GM19238 (cell line): Measurements from ENCODE around the gene JHY.
"Not testable (repeated sequence)": the region's sequence is repeated elsewhere in the genome, so short reads cannot be mapped to it uniquely, and the experiment has no call there.

Experiments used
- DNase-seq: peaks from one replicate; pipeline ENCODE4 v3.0.0; 2011; ENCODE audit warnings: low spot score; ENCODE audit not compliant: insufficient read length

Gene JHY

GRCh38 chr11:122882189-122882856 lies at the start of gene JHY:
JHY (plus strand) TSS chr11:122882759; CDS start chr11:122885850, 3,091 bp downstream.
- no peak for DNase-seq

GRCh38 chr11:122833846-122834464 lies 48.6 kb upstream of the JHY start:
- no peak for DNase-seq

GRCh38 chr11:122836916-122837315 lies 45.6 kb upstream of the JHY start:
- DNase-seq, result no peak

GRCh38 chr11:122837528-122838346 lies 44.8 kb upstream of the JHY start:
- no peak for DNase-seq

DNA sequence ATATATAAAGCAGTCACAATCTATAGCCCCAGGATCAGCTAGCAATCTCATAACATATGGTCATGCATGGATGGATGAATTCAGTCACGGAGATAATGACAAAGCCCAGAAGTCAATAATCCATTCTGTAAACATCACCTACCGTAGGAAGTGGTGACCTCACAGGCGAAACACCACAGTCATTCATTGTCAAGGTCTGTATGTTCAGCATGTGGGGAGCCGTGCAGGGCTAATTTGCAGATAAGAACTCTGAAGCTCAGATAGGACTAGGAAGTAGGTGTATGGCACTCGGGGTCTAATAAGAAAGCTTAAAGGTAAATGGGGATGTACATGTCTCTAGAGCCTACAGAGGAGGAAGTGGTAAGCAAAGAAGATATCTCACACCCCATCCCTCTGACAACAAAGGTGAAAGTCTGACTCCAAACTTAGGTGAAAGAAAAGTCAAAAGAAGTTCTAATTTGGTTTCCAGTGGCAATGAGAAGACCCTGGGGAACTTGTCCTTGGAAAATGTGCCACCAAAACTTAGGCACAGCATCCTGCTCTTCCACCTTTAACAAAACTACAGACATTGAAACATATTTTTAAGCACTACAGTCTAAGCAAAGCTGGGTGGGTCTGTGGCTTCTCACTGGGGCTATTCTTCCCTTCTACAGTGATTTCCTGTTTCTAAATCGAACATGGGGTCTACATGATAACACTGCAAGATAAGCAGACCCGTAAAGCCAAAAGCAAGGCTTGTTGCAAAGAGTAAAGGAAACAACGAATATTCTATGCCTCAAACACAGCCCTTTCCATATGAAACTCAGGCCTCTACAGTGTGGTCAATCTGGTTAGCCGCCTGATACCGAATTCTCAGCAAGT lies 39.0 kb upstream of the JHY start:
- DNase-seq, result no peak

DNA sequence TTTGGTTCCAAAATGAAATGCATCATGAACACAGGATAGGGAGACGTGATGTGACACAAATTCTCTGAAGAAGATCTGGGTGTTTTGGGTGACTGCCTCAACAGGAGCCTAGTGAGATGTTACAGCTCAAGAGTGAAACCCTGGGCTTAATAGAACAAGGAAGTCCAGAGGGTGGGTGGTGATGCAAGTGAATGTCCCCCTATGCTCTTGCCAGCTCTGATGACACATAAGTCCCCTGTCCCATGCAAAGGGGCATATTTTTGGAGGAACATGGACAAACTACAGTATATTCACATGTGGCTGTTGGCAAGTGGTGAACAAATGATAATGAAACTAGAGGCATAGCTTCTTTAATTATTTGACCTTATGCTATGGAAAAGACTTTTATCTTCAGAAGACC lies 35.1 kb upstream of the JHY start:
- DNase-seq, result no peak

DNA sequence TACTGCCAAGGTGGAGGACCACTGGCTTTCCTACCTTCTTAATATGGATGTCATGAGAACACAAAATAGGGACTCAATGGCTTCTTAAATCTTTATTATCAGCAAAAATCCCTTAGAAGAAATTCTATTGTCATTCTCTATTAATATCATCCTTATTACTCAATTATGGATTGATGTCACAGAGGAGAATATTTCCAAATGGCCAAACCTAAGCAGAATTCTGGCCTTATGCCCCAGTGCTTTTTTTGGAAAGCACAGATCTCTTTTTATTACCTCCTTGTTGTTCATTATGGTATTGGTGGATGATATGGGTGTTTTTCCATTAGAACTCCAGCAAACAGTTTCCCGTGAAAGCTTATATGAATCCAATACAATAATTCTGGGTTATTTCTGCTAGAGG lies 34.4 kb upstream of the JHY start:
- DNase-seq, result no peak

- DNase-seq, result no peak
Measured at GRCh38 chr11:122850076-122850631, 32.4 kb upstream of the JHY start.

DNA sequence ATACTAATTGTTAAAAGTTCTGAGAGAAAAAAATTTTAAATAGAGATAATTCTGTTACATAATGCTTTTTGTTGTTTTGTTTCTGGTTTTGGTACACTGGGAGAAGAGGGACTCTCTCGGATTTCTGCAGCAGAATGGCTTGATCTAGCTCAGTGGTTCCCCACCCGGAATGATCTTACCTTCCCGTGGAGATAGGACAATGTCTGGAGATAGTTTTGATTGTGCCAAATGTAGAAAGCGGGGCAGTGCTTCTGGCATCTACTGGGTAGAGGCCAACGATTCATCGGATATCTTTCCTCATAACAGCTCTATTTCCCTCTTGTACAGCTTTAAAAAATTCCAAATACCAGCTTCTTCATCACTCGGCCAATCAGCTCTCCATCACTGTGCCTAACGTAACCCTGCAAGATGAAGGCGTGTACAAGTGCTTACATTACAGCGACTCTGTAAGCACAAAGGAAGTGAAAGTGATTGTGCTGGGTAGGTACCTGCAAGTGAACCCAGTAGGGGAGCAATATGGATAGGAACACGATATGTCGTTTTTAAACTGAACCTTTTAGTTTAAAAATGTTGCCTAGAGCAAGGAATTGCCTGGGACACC lies 31.1 kb upstream of the JHY start:
- DNase-seq, result no peak

DNA sequence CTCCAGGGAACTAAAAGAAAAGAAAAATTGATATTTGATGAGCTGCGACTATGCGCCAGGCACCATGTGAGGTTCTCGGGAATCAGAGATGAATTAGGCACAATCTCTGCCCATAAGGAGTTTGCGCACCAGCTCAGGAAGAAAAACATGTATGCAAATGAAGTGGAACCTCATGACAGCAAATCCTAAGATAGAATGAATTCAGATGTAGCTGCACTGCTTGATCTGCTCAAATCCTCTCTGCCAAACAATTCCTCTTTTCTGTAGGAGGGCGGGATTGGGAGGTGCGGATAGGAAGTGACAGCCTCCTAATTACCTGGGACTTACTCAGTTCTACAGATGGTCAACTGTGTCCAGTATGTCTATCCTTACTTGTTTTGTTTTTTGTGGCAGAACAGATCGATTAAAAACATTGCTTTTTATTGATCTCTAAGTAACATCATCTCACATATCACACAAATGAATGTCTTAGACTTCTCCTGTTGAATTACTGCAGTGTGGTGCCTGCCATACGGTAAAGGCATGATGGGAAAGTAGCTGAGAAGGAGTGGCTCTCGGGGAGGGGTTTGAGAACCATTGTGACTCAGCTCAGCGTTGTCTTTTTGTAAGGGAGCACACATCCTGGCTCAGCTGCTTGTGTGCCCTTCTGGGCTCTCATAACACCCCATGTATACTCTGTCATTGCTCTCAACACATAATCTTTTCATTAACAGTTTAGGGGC lies 30.3 kb upstream of the JHY start:
- no peak for DNase-seq

DNA sequence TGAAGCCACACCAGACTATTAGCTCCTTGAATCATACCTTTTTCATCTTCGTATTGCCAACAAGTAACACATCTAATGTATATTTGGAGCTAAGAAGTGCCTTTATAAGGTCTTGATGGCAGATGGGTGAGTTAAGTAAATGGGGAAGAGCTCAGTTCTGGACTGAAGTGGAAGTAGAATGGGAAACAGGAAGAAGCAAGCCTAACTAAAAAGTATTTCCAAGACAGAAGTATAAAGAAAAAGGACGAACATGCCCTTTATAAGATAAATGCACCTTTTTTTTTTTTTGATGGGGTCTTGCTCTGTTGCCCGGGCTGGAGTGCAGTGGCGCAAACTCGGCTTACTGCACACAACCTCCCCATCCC lies 29.8 kb upstream of the JHY start:
- DNase-seq, result no peak

DNA sequence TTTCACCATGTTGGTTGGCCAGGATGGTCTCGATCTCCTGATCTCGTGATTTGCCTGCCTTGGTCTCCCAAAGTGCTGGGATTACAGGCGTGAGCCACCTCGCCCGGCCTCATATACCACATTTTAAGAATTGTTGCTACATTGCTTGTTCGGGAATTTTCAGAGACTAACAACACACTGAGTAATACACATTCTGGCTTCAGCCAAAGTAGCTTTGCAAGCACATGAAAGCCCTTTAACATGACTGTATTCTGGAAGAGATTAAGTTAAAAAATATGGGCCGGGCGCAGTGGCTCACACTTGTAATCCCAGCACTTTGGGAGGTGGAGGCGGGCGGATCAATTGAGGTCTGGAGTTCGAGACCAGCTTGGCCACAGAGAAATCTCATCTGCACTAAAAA lies 29.3 kb upstream of the JHY start:
- no peak for DNase-seq

DNA sequence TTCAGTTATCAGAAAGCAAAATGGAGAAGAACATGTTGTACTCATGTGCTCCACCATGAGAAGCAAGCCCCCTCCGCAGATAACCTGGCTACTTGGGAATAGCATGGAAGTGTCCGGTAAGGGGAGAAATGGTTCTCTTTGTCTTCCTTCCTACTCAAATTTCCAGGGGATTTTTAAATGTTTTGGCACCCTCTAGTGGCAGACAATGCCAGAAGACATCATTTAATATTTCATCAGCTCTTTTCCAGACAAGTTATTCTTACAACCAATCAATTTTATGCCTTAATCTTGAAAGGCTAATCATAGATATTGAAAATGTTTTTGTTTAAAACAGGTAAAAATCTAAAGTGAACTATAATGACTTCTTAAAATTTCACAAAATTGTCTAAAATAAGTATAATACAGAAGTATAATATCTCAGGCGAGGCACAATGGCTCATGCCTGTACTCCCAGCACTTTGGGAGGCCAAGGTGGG lies 28.6 kb upstream of the JHY start:
- no peak for DNase-seq

- no peak for DNase-seq
Measured at GRCh38 chr11:122861631-122862030, 20.9 kb upstream of the JHY start.

- DNase-seq, result no peak
Measured at GRCh38 chr11:122862091-122862490, 20.5 kb upstream of the JHY start.

- DNase-seq, result not testable (repeated sequence)
Measured at GRCh38 chr11:122863154-122863553, 19.4 kb upstream of the JHY start.

GRCh38 chr11:122863704-122864326 lies 18.7 kb upstream of the JHY start:
- DNase-seq, result no peak

DNA sequence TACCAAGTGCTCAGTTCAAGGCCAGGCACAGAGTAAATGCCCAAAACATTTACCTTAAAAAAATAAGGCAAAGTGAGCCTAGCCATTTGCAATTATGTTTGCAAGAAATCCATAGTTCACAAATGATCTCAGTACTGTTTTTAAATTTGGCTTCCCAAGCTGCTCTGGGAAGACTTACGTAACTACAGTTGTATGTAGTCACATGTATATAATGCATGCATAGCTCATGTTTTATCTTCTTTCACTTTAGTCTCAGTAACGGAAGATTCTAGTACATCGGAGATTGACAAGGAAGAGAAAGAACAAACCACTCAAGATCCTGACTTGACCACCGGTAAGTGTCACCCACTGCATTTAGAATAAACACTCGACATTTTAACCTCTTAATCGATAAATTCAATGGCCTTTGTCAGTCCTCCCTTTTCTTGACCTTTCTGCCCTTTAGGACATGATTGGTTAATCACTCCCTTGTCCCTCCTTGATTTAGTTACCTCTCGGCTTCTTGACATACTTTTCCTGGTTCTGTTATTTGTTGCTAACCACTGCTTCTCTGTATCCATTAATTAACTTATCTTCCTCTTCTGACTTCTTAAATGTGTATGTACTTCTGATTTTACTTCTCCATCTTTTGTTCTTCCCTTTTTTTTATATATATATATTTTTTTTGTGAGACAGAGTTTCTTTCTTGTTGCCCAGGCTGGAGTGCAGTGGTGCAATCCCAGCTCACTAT lies 18.0 kb upstream of the JHY start:
- DNase-seq, result no peak

DNA sequence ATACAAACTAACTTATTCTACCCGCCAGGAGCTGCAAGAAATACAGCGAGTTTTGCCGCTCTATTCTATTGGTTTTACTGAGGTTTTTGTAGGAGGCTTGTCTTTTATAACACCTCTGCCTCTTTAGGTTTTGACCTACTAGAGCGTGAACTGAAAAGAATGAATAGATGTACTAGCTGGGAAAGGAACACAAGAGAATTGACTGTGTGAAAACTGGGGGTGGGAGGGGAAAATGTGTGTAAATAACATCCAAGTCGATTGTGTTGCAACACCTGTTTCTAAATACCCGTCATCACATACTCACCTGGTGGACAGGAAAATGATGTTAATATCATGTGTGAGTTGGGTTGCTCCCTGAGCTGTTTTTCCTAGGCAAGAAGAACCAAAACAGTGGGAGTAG lies 12.9 kb upstream of the JHY start:
- DNase-seq, result no peak
